SJSA1 (cell line): ENCODE measurements around the gene ITGA8. TPM values are rescaled to one million over a fixed set of nuclear protein-coding genes. Genes with fewer than 3 reads are reported as not detected.
"Not testable (repeated sequence)": the region's sequence is repeated elsewhere in the genome, so short reads cannot be mapped to it uniquely, and the experiment has no call there.

Experiments used
- DNase-seq, 2 experiments: peaks; one replicate each; pipeline ENCODE4 v3.0.0-alpha.2; 2015 to 2020; ENCODE audit warnings: low spot score in 2 of 2, low read depth in 1 of 2
- H3K27ac ChIP-seq: fragments of 250-450 bp; sonication (Bioruptor Pico); 2 replicates; pipeline ENCODE4 v1.5.1; 2020; ENCODE audit warnings: mild to moderate bottlenecking, moderate library complexity
- H3K27me3 ChIP-seq: fragments of 250-450 bp; sonication (Bioruptor Pico); replicated peaks from 2 replicates; pipeline ENCODE4 v1.5.1; 2020; ENCODE audit warnings: mild to moderate bottlenecking, moderate library complexity
- H3K36me3 ChIP-seq: fragments of 250-450 bp; sonication (Bioruptor Pico); 2 replicates; pipeline ENCODE4 v1.5.1; 2020; ENCODE audit warnings: mild to moderate bottlenecking
- H3K4me1 ChIP-seq: fragments of 250-450 bp; sonication (Bioruptor Pico); replicated peaks from 2 replicates; pipeline ENCODE4 v1.6.1; 2021; ENCODE audit warnings: mild to moderate bottlenecking
- H3K4me3 ChIP-seq: fragments of 250-450 bp; sonication (Bioruptor Pico); 2 replicates; pipeline ENCODE4 v1.5.1; 2020; ENCODE audit warnings: mild to moderate bottlenecking
- H3K9me3 ChIP-seq: fragments of 250-450 bp; sonication (Bioruptor Pico); replicated peaks from 2 replicates; pipeline ENCODE4 v1.5.1; 2020; ENCODE audit warnings: mild to moderate bottlenecking
- total RNA-seq: library from RNA; depleted of rRNA; stranded (reverse); fragments of >200 nt; shearing (Covaris generic); gene quantifications from 2 replicates; pipeline ENCODE4 v1.2.3, GENCODE V29; 2014

The ITGA8 gene
- total RNA-seq, 1 experiment from 2014 or later: 11.8 TPM

DNA sequence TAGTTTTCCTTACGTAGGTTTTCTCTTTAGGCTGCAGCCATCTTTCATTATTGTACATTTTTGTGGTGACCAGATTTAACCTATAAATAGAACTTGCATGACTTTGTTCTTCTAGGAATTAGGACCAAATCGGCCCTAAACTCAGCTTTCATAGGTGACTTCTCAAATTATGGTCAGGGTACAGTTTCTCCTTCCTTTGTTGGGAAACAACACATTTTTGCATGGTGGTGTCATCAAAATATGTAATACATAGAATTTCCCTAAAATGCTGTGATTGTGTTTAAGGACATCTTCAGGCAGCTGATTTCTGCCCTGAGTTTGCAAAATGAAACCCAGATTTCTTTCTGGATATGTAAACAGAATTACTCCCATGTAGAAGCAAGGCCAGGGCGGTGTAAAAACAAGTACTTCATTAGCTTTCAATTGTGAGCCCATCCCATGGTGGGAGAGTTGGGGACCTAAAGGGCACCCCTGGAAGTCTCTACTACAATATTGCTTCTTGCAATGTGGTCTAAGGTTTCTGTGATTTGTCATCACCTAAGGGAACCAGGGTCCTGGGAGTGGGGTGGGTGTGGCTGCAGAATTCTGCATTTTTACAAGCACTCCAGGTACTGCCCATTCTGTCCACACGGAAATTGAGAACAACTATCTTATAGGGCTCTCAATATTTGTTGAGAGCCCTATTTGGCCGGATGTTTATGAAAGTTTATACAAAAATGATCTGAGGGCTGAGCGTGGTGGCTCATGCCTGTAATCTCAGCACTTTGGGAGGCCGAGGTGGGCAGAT, 227.7 kb downstream of the ITGA8 start:
- H3K4me1 ChIP-seq: peaks cover 4% of the 10 kb centered on the region; the same call in 1 of the 2 replicates
- no peaks in the 10 kb centered on the region for H3K27me3 ChIP-seq
- H3K36me3 ChIP-seq: no peaks in the 10 kb centered on the region
- no peak overlapping the region for H3K4me3 ChIP-seq
- H3K9me3 ChIP-seq: no peaks in the 10 kb centered on the region
- H3K27ac ChIP-seq: no peak overlapping the region
- no peak for DNase-seq

DNA sequence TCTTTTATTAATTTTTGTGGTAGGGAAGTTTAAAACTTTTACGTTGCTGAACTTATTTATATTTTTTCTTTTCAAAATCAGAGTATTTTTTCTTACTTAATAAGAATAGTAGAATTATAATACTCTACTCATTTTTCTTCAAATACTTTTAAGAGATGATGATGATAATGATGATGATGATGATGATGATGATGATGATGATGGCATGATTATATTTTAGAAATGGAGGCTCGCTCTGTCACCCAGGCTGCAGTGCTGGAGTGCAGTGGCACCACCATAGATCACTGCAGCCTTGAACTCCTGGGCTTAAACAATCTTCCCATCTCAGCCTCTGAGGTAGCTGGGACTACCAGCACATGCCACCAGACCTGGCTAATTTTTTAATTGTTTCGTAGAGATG, 230.3 kb downstream of the ITGA8 start:
- Histone ChIP-seq H3K4me3 (no peak overlapping the region), H3K36me3 (no peaks in the 10 kb centered on the region), H3K27me3 (no peaks in the 10 kb centered on the region), H3K9me3 (no peaks in the 10 kb centered on the region), H3K4me1 (peaks cover 25% of the 10 kb centered on the region), H3K27ac (no peak overlapping the region)
- no peak for DNase-seq

DNA sequence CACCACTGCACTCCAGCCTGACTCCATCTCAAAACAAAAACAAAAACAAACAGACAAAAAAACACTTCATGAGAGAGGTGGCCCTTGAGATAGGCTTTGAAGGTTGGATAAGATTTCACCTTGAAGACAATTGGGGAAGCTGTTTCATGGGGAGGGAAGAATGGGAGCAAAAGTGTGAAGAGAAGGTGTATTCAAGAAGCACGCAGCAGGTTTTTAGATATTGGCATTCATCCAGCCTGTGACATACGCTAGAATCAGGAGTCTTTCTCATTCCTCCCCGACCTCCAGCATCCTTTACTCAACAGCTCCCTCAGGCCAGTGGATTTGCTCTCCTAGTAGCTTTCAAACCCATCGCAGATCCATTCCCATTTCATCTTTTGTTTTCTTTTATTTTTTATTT, 232.3 kb downstream of the ITGA8 start:
- Histone ChIP-seq H3K36me3 (no peaks in the 10 kb centered on the region), H3K27me3 (no peaks in the 10 kb centered on the region), H3K27ac (no peak overlapping the region), H3K9me3 (no peaks in the 10 kb centered on the region), H3K4me1 (peaks cover 25% of the 10 kb centered on the region), H3K4me3 (no peak overlapping the region)
- DNase-seq: no peak

DNA sequence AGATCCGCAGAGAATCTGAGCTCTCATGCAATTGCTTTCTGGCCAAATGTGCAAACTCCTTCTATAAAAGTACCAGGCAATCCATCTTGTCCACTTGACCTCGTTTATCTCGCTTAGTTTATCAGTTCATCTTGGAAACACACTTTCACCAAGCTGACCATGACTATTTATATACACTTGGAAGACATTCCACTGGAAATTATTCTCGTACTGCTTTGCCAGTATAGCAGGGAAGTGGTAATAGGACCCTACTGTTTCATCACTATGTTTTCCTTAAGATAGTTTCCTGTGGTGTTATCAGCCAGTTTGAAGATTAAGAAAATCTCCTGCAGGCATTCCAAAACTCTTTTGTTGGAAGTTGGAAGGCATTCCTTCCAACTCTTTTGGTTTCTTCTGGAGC, 233.3 kb downstream of the ITGA8 start:
- H3K27ac ChIP-seq: no peak overlapping the region
- no peaks in the 10 kb centered on the region for H3K36me3 ChIP-seq
- H3K4me3 ChIP-seq: no peak overlapping the region

DNA sequence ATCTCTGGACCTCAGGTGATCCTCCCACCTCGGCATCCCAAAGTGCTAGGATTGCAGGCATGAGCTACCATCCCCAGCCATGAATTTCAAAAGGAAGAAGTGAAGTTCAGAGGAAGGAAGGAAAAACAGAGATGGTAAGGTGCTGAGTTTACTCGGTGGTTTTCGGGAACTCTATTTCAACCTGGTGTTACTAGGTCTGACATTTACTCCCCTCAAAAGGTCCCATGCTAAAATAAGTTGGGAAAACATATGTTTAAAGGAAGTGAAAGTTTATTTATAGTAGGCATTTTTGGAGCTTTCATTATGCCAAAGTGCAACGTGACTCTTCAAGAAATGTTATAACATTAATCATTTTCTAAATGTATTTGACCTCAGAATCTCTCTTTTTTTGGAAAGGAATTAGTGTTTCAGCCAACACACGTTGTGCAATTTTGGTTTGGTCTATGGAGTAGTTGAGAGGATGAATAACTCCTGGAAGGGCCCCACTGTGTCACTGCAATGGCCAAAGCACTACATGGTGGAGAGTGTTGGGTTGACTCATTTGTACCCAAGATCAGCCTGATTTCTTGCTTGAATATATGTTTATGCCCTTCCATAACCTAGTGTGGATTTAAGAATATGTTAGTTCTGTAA, 233.9 kb downstream of the ITGA8 start:
- H3K36me3 ChIP-seq: no peaks in the 10 kb centered on the region
- no peaks in the 10 kb centered on the region for H3K9me3 ChIP-seq
- no peak overlapping the region for H3K4me3 ChIP-seq
- peaks cover 21% of the 10 kb centered on the region for H3K4me1 ChIP-seq
- no peak for DNase-seq
- no peak overlapping the region for H3K27ac ChIP-seq
- no peaks in the 10 kb centered on the region for H3K27me3 ChIP-seq

More for the DNA sequence above, 233.3 kb downstream of the ITGA8 start:
- peak in 1 of 2 experiments; percentile 16 for DNase-seq
- no peaks in the 10 kb centered on the region for H3K27me3 ChIP-seq
- peaks cover 21% of the 10 kb centered on the region for H3K4me1 ChIP-seq
- H3K9me3 ChIP-seq: no peaks in the 10 kb centered on the region

DNA sequence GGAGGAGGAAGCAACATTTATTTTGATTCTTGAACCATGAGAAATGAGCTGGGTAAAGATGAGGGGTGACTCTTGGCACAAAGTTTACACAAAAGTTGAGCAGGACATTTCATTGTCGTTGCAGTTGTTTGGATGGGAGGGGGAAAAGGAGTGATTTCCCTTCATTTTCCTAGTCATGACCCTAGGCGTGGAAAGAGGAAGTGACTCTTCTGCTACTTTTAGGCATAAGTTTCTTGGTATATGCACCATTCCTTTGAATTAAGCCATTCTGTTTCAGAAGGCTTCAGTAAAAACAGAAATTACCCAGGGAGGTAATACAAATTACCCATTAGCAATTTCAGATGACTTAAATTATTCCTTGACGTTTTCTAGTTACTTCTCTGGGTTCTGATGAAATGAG, 234.7 kb downstream of the ITGA8 start:
- Histone ChIP-seq H3K9me3 (no peaks in the 10 kb centered on the region), H3K36me3 (no peaks in the 10 kb centered on the region), H3K4me1 (peaks cover 21% of the 10 kb centered on the region), H3K27ac (no peak overlapping the region), H3K4me3 (no peak overlapping the region), H3K27me3 (no peaks in the 10 kb centered on the region)
- no peak for DNase-seq

DNA sequence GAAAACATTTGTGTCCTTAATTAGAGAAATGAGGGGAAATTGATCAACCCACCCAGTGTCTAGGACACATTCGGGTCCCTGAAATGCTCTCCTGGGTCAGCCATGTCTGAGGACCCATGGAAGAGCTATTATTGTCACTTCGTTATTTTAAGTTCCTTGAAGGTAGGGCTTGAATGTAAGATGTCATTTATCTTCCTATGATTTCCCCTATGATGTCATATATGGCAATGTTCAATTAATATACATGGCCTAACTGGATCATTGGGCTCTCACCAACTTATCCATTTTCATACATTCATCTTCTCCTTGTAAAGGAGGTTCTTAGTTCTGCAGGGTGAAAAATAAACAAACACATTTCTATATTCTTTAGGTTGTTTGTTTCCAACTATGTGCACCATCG, 235.6 kb downstream of the ITGA8 start:
- no peak overlapping the region for H3K4me3 ChIP-seq
- no peaks in the 10 kb centered on the region for H3K36me3 ChIP-seq
- H3K4me1 ChIP-seq: peaks cover 21% of the 10 kb centered on the region
- no peaks in the 10 kb centered on the region for H3K9me3 ChIP-seq
- no peaks in the 10 kb centered on the region for H3K27me3 ChIP-seq
- no peak overlapping the region for H3K27ac ChIP-seq
- no peak for DNase-seq

DNA sequence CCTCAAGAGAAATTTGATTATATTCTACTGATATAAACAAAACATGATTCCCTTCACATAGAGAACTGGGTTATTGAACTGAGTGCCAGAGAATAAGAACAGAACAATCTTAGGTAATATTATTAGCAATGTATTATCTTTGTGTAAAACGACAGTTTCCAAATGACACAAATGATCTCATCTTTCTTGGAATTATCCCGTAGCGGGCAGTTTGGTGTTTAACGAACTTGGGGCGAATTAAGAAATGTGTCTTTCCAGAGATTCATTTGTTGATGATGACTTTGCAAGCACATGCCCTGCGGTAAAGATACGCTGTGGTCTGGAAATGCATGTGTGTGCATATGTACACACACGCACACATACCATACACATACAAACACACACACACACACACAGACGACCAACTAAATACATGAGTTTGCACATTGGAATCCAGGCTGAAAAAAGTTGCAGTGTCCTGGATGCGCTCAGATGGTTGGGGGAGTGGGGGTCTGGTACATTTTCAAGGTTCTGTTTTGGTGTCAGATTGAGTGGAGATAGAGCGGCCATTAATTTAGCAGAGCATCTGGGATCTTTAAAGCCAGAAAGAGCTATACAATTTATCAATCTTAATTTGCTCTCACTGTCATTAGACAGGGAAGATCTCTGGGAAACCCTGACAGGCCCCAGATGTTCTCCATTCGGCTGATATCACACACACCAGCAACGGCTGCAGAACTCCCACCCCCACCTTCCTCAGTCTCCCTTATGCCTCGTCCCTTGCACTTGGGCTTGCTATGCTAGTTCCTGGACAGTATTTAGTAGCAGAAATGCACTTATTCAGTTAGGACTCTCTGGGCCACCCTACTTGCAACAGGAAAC, 236.3 kb downstream of the ITGA8 start:
- peaks cover 21% of the 10 kb centered on the region for H3K4me1 ChIP-seq
- no peaks in the 10 kb centered on the region for H3K9me3 ChIP-seq
- no peaks in the 10 kb centered on the region for H3K27me3 ChIP-seq
- no peak overlapping the region for H3K27ac ChIP-seq
- H3K36me3 ChIP-seq: no peaks in the 10 kb centered on the region
- H3K4me3 ChIP-seq: no peak overlapping the region
- DNase-seq: no peak

DNA sequence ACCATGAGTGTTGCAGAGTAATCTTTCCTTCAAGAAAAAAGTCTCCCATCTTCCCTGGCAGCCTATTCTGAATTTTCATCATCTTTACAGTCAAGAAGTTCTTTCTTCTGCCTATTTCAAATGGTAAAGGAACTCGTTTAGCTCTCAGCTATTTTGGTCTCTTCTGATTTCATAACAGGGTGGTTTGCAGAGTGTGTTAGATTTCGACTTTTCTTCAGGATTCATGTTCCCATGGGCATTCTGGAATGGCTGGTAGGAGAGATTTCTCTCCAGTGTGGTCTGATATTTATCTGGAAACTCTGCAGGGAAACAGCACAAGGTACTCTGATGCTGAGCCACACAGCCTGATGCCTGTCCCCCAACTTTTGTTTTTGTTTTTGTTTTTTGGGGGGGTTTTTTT, 237.6 kb downstream of the ITGA8 start:
- Histone ChIP-seq H3K4me1 (peaks cover 30% of the 10 kb centered on the region), H3K36me3 (no peaks in the 10 kb centered on the region), H3K4me3 (no peak overlapping the region), H3K27ac (no peak overlapping the region), H3K9me3 (no peaks in the 10 kb centered on the region), H3K27me3 (no peaks in the 10 kb centered on the region)
- DNase-seq: no peak

DNA sequence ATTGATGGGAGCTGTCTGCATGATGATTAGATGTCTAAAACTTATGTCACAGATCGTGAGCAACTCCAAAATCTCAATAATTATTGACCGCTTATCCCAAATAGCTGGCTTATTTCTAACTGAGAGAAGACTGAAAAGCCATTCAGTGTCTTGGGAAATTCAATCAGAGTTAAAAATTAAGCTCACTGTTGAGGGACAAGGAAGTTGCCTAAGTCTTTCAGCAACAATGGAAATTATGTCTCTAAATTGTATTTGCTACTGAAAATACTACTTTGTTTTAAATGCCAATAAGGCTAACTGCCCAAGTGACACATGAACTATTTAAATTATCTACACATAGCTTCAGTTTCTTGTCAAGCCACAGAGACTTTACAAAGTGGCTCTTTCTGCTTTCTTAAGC, 240.8 kb downstream of the ITGA8 start:
- Histone ChIP-seq H3K27me3 (no peaks in the 10 kb centered on the region), H3K27ac (no peak overlapping the region), H3K4me3 (no peak overlapping the region), H3K36me3 (no peaks in the 10 kb centered on the region), H3K4me1 (peaks cover 23% of the 10 kb centered on the region), H3K9me3 (no peaks in the 10 kb centered on the region)
- DNase-seq: no peak

DNA sequence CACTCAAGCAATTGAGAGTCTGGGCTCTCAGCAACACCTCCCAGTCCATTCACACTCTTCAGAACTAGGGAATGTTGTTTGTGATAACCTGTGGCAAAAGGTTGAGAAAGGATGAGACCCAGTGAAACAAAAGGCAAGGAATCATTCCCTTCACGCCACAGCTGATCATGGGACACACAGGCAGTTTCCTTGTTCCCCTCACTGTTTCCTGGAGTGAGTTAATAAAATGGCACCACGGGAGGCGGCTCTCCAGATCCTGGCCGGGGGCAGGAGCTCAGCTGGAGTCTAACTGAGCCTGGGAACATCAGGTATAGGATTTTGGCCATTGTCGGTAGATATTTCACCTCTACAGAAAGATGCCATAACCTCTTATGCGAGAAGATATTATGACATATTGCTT, 241.3 kb downstream of the ITGA8 start:
- DNase-seq: no peak
- Histone ChIP-seq H3K36me3 (no peaks in the 10 kb centered on the region), H3K9me3 (no peaks in the 10 kb centered on the region), H3K27me3 (no peaks in the 10 kb centered on the region), H3K4me3 (no peak overlapping the region), H3K27ac (no peak overlapping the region), H3K4me1 (peaks cover 28% of the 10 kb centered on the region)

DNA sequence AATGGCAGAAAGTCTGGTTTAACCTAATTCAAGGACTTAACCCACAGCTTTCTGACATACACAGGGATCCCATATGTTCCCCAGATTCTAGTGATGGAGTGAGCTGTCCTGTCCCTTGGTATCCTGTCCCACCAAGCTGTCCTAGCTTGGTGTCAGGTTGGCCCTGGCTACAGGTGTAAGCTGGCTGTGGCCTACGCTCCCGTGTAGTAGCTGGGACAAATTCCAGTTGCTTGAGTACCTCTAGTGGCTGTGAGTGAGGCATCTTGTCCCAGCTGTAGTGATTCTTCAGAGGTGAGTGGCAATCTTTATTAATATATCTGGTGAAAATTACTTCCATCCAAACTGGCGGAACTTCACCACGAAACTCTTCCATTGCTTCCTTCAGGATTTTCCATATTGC, 243.4 kb downstream of the ITGA8 start:
- Histone ChIP-seq H3K4me1 (peaks cover 49% of the 10 kb centered on the region), H3K27me3 (no peaks in the 10 kb centered on the region), H3K4me3 (no peak overlapping the region), H3K27ac (peak overlapping the region; percentile 31), H3K36me3 (no peaks in the 10 kb centered on the region), H3K9me3 (no peaks in the 10 kb centered on the region)
- DNase-seq: no peak

DNA sequence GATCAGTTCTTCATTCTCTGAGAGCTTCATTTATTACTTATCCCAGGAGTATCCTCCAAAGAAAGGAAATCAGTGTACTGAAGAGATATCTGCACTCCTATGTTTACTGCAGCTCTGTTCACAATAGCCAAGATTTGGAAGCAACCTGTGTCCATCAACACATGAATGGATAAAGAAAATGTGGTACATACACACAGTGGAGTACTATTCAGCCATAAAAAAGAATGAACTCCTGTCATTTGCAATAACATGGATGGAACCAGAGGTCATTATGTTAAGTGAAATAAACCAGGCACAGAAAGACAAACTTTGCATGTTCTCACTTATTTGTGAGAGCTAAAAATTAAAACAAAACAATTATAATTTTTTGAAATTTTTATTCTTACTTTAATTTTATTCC, 244.3 kb downstream of the ITGA8 start:
- not testable (repeated sequence) for H3K36me3 ChIP-seq, H3K27ac ChIP-seq, H3K9me3 ChIP-seq, H3K27me3 ChIP-seq, H3K4me3 ChIP-seq, DNase-seq
- peaks cover 49% of the 10 kb centered on the region for H3K4me1 ChIP-seq

DNA sequence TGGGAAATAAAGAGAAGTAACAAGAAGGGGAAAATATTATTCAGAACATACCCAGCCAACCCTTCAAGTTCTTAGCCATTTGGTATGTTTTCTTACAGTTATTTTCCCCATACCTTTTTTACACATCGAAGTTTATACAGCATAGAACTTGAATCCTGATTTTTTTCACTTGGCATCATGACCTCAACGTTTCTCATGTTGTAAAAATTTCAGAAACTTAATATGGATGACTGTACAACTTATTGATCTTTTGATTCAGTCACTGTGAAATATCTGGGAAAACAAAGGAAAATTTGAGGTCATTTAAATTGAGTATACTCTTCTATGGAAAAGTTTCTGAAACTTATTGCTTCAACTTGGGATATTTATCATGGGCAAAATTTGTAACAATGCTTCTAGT, 245.1 kb downstream of the ITGA8 start:
- no peak overlapping the region for H3K4me3 ChIP-seq
- DNase-seq: no peak
- H3K27ac ChIP-seq: no peak overlapping the region
- no peaks in the 10 kb centered on the region for H3K36me3 ChIP-seq
- no peaks in the 10 kb centered on the region for H3K9me3 ChIP-seq
- H3K27me3 ChIP-seq: no peaks in the 10 kb centered on the region
- H3K4me1 ChIP-seq: peaks cover 49% of the 10 kb centered on the region
